ENCODE measurements around the gene SLC30A1.

The SLC30A1 gene

DNA sequence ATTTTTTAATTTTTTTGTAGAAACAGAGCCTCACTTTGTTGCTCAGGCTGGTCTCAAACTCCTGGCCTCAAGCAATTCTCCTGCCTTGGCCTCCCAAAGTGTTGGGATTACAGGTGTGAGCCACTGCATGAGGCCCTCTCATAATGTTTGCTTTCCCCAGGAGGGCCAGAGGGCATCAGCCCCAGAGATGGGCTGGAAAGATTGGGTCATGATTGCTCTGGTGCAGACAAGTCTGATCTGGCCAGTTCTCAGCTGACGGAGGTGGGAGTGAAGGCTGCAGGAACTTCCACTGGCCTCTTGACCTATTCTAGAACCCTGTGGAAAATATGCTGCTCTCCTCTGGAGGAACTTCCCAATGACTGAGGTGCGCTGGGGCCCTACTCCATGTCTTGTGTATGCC, 43.6 kb downstream of the SLC30A1 start:
- no peaks in the 10 kb centered on the region for H3K36me3 ChIP-seq (ENCODE audit: low read length)
- H3K9me2 ChIP-seq (replicated peaks; ENCODE audit: insufficient read depth, low read length) = no peaks in the 10 kb centered on the region
- no peaks in the 10 kb centered on the region for H3K79me2 ChIP-seq (ENCODE audit: insufficient read depth, low read length)
- no peaks in the 10 kb centered on the region for H3F3A ChIP-seq (ENCODE audit: insufficient read depth)
- no peak overlapping the region for H3K27ac ChIP-seq (ENCODE audit: low read depth, low read length)
- H3K4me2 ChIP-seq (ENCODE audit: low read depth, low read length, poor library complexity, severe bottlenecking) = no peak overlapping the region
- H3K4me3 ChIP-seq (ENCODE audit: insufficient read depth, low read length, poor library complexity, severe bottlenecking) = no peak overlapping the region
- H2AFZ ChIP-seq (ENCODE audit: low read depth, low read length, severe bottlenecking) = no peak overlapping the region
- TF ChIP-seq, protein P1, sequence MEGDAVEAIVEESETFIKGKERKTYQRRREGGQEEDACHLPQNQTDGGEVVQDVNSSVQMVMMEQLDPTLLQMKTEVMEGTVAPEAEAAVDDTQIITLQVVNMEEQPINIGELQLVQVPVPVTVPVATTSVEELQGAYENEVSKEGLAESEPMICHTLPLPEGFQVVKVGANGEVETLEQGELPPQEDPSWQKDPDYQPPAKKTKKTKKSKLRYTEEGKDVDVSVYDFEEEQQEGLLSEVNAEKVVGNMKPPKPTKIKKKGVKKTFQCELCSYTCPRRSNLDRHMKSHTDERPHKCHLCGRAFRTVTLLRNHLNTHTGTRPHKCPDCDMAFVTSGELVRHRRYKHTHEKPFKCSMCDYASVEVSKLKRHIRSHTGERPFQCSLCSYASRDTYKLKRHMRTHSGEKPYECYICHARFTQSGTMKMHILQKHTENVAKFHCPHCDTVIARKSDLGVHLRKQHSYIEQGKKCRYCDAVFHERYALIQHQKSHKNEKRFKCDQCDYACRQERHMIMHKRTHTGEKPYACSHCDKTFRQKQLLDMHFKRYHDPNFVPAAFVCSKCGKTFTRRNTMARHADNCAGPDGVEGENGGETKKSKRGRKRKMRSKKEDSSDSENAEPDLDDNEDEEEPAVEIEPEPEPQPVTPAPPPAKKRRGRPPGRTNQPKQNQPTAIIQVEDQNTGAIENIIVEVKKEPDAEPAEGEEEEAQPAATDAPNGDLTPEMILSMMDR (IDR thresholded peaks at IDR 0.05; ENCODE audit: insufficient read depth, low read length, poor library complexity, severe bottlenecking) = no peak
- no peak for TF ChIP-seq EZH2phosphoT487 (conservative IDR thresholded peaks at IDR 0.05; ENCODE audit: low read length)
- no peak overlapping the region for H3K9ac ChIP-seq (ENCODE audit: low read length)
- H4K20me1 ChIP-seq (ENCODE audit: low read depth, low read length) = no peaks in the 10 kb centered on the region
- no peaks in the 10 kb centered on the region for H3K9me3 ChIP-seq (ENCODE audit: insufficient read depth, low read length)
- H3K27me3 ChIP-seq (ENCODE audit: low read length) = no peaks in the 10 kb centered on the region

DNA sequence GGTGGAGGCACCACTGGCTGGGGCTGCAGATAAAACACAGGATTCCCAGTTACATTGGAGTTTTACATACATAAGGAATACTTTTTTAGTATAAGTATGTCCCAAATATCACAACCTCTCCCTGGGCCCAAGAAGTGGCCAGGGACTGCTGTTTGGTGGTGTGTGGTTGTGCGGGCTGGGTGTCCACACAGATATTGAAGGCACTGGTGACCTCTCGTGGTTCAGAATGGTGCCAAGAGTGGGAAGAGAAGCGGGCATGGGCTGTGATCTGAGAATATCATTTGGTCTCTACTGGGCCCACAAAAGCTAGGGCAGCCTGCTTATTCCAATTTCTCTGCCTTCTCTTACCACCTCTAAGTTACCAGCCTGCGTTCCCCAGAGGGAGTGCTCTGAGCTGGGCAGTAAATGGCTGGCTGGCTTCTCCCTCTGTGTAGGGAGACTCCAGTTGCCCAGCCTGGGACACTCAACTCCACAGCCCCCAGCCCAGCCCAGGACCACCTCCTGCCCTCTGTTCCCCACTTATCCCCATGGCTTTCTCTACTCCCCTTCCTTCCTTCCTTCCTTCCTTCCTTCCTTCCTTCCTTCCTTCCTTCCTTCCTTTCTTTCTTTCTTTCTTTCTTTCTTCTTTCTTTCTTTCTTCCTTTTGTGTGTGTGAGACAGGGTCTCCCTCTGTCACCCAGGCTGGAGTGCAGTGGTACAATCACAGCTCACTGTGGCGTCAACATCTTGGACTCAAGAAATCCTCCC, 44.2 kb downstream of the SLC30A1 start:
- Histone ChIP-seq H4K20me1 (ENCODE audit: low read depth, low read length) (no peaks in the 10 kb centered on the region), H3K4me3 (ENCODE audit: insufficient read depth, low read length, poor library complexity, severe bottlenecking) (no peak overlapping the region), H3F3A (ENCODE audit: insufficient read depth) (no peaks in the 10 kb centered on the region), H3K36me3 (ENCODE audit: low read length) (no peaks in the 10 kb centered on the region), H3K9me3 (ENCODE audit: insufficient read depth, low read length) (no peaks in the 10 kb centered on the region), H3K27ac (ENCODE audit: low read depth, low read length) (no peak overlapping the region), H3K9me2 (replicated peaks; ENCODE audit: insufficient read depth, low read length) (no peaks in the 10 kb centered on the region), H3K27me3 (ENCODE audit: low read length) (no peaks in the 10 kb centered on the region), H3K4me2 (ENCODE audit: low read depth, low read length, poor library complexity, severe bottlenecking) (no peak overlapping the region), H3K9ac (ENCODE audit: low read length) (no peak overlapping the region), H2AFZ (ENCODE audit: low read depth, low read length, severe bottlenecking) (no peak overlapping the region), H3K79me2 (ENCODE audit: insufficient read depth, low read length) (no peaks in the 10 kb centered on the region)
- TF ChIP-seq, protein P1 (IDR thresholded peaks at IDR 0.05; ENCODE audit: insufficient read depth, low read length, poor library complexity, severe bottlenecking) = no peak
- no peak for TF ChIP-seq EZH2phosphoT487 (conservative IDR thresholded peaks at IDR 0.05; ENCODE audit: low read length)

DNA sequence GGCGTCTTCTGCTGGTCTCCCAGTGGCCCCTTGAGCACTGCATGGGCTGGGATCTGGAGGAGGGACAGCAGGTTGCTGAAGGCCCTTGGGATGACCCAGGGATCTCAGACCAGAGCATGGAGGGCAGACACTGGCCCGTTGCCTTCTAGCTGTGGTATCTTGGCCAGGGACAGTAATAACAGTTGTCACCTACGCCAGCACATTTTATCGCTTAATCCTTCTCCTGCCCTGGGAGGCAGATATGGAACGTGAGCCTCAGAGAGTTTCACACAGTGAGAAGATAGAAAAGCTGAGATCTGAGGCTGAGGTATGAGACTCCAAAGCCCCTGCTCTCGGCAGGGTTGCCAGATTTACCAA, 46.9 kb downstream of the SLC30A1 start:
- H3K27me3 ChIP-seq (ENCODE audit: low read length) = no peaks in the 10 kb centered on the region
- H4K20me1 ChIP-seq (ENCODE audit: low read depth, low read length) = no peaks in the 10 kb centered on the region
- no peak overlapping the region for H3K27ac ChIP-seq (ENCODE audit: low read depth, low read length)
- TF ChIP-seq, protein P1 (IDR thresholded peaks at IDR 0.05; ENCODE audit: insufficient read depth, low read length, poor library complexity, severe bottlenecking) = no peak
- no peak for TF ChIP-seq EZH2phosphoT487 (conservative IDR thresholded peaks at IDR 0.05; ENCODE audit: low read length)
- no peak overlapping the region for H3K9ac ChIP-seq (ENCODE audit: low read length)
- H3K36me3 ChIP-seq (ENCODE audit: low read length) = no peaks in the 10 kb centered on the region
- H3K79me2 ChIP-seq (ENCODE audit: insufficient read depth, low read length) = no peaks in the 10 kb centered on the region
- no peak overlapping the region for H2AFZ ChIP-seq (ENCODE audit: low read depth, low read length, severe bottlenecking)
- H3K9me3 ChIP-seq (ENCODE audit: insufficient read depth, low read length) = no peaks in the 10 kb centered on the region
- H3K9me2 ChIP-seq (replicated peaks; ENCODE audit: insufficient read depth, low read length) = no peaks in the 10 kb centered on the region
- no peak overlapping the region for H3K4me2 ChIP-seq (ENCODE audit: low read depth, low read length, poor library complexity, severe bottlenecking)
- no peaks in the 10 kb centered on the region for H3F3A ChIP-seq (ENCODE audit: insufficient read depth)
- H3K4me3 ChIP-seq (ENCODE audit: insufficient read depth, low read length, poor library complexity, severe bottlenecking) = no peak overlapping the region

Data from SU-DHL-6 (cell line).